Stimulated activated CD8-positive, alpha-beta memory T cell treated with anti-CD3 and anti-CD28 coated beads, Interleukin-7, amount 100 ng/mL, for 48 hours (primary cell): ENCODE data around the gene CORO1C.
"Not testable (repeated sequence)": the region's sequence is repeated elsewhere in the genome, so short reads cannot be mapped to it uniquely, and the experiment has no call there.

ENCODE experiments used
- DNase-seq, 2 donors: peaks; one replicate each; pipeline ENCODE4 v3.0.0-alpha.2; 2020; ENCODE audit warnings: low read depth in 1 of 2; ENCODE audit errors: extremely low read depth in 1 of 2

CORO1C gene

GRCh38 chr12:108755481-108755880, 24.2 kb upstream of the CORO1C start:
- no peak for DNase-seq

- no peak for DNase-seq
Observed at GRCh38 chr12:108753976-108754375, 22.7 kb upstream of the CORO1C start.

GRCh38 chr12:108752387-108752786, 21.1 kb upstream of the CORO1C start:
- DNase-seq: no peak

GRCh38 chr12:108751821-108752220, 20.5 kb upstream of the CORO1C start:
- no peak for DNase-seq

- DNase-seq: not testable (repeated sequence)
Observed at GRCh38 chr12:108751003-108751402, 19.7 kb upstream of the CORO1C start.

- no peak for DNase-seq
Observed at GRCh38 chr12:108750526-108750925, 19.2 kb upstream of the CORO1C start.

GRCh38 chr12:108747563-108747962, 16.2 kb upstream of the CORO1C start:
- DNase-seq: no peak

- DNase-seq: no peak
Observed at GRCh38 chr12:108745641-108746040, 14.3 kb upstream of the CORO1C start.

GRCh38 chr12:108744021-108744897, 12.9 kb upstream of the CORO1C start:
- DNase-seq: no peak

GRCh38 chr12:108738170-108738569, 6.9 kb upstream of the CORO1C start:
- no peak for DNase-seq

GRCh38 chr12:108735855-108736254, 4.5 kb upstream of the CORO1C start:
- no peak for DNase-seq

- DNase-seq: no peak
Observed at GRCh38 chr12:108734200-108734906, 3.0 kb upstream of the CORO1C start.

- DNase-seq: not testable (repeated sequence)
Observed at GRCh38 chr12:108733230-108733531, 1.9 kb upstream of the CORO1C start.

GRCh38 chr12:108732489-108733229, 1.3 kb upstream of the CORO1C start:
- DNase-seq: no peak

GRCh38 chr12:108731866-108732461, 646 bp upstream of the CORO1C start:
- DNase-seq: peak; percentile 80 to 97

GRCh38 chr12:108730365-108731104, 783 bp downstream of the CORO1C start:
- peak in 1 of 2 donors; percentile 50 for DNase-seq

- DNase-seq: no peak
Observed at GRCh38 chr12:108729612-108730364, 1.5 kb downstream of the CORO1C start.

- no peak for DNase-seq
Observed at GRCh38 chr12:108728820-108729611, 2.3 kb downstream of the CORO1C start.
